ENCODE data around the gene ITPA. TPM values are rescaled to one million over a fixed set of nuclear protein-coding genes. Genes with fewer than 3 reads are reported as not detected.

The ITPA gene
- total RNA-seq, 2 donors from 2014 or later, result 17.4 to 21.4 TPM

- H3K4me1 ChIP-seq, result peaks cover 0 to 19% of the 10 kb centered on the region in 2 donors
- peaks cover 3 to 12% of the 10 kb centered on the region in 2 donors for H3K27me3 ChIP-seq
- H3K27ac ChIP-seq, result no peak overlapping the region
- H3K9me3 ChIP-seq, result no peaks in the 10 kb centered on the region
- no peak for DNase-seq (ENCODE audit: low spot score)
- no peak overlapping the region for H3K4me3 ChIP-seq
- no peaks in the 10 kb centered on the region for H3K36me3 ChIP-seq
- TF ChIP-seq CTCF (IDR thresholded peaks at IDR 0.05), result no peak
These were observed 34.5 kb downstream of the ITPA start for GRCh38 chr20:3243718-3244358.

DNA sequence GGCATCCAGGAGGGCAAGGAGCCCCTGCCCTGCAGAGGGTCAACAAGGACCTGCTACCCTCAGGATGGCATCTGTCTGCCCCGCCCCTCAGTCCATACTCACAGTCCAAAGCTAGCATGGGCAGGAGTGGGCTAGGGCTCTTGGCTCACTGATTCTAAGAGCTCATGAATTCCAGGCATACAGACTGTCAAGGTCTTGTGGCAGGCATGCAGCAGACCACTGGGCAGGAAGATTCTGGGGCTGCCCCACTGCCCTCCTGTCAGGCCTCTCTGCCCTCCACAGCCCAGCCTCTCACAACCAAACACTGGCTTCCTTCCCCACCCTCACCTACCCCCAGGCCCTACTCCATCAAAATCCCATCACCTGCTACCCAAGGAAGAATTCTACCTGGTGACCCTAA, 35.3 kb downstream of the ITPA start:
- TF ChIP-seq CTCF (IDR thresholded peaks at IDR 0.05), result no peak
- Histone ChIP-seq H3K27me3 (peaks cover 2 to 8% of the 10 kb centered on the region in 2 donors), H3K4me1 (peaks cover 0 to 18% of the 10 kb centered on the region in 2 donors), H3K4me3 (no peak overlapping the region), H3K27ac (no peak overlapping the region), H3K9me3 (no peaks in the 10 kb centered on the region), H3K36me3 (no peaks in the 10 kb centered on the region)
- DNase-seq (ENCODE audit: low spot score), result no peak

GRCh38 chr20:3245156-3245555, 35.9 kb downstream of the ITPA start:
- Histone ChIP-seq H3K27ac (no peak overlapping the region), H3K27me3 (peaks cover 0 to 2% of the 10 kb centered on the region in 2 donors), H3K4me3 (no peak overlapping the region), H3K4me1 (peaks cover 0 to 14% of the 10 kb centered on the region in 2 donors), H3K36me3 (no peaks in the 10 kb centered on the region), H3K9me3 (no peaks in the 10 kb centered on the region)
- no peak for DNase-seq (ENCODE audit: low spot score)
- no peak for TF ChIP-seq CTCF (IDR thresholded peaks at IDR 0.05)

- peaks cover 0 to 14% of the 10 kb centered on the region in 2 donors for H3K4me1 ChIP-seq
- no peaks in the 10 kb centered on the region for H3K27me3 ChIP-seq
- H3K9me3 ChIP-seq, result no peaks in the 10 kb centered on the region
- no peak for DNase-seq (ENCODE audit: low spot score)
- no peak for TF ChIP-seq CTCF (IDR thresholded peaks at IDR 0.05)
- H3K4me3 ChIP-seq, result no peak overlapping the region
- no peak overlapping the region for H3K27ac ChIP-seq
- H3K36me3 ChIP-seq, result no peaks in the 10 kb centered on the region
These were observed 36.4 kb downstream of the ITPA start for GRCh38 chr20:3245711-3246110.

GRCh38 chr20:3246682-3247081, 37.4 kb downstream of the ITPA start:
- Histone ChIP-seq H3K4me1 (peaks cover 0 to 14% of the 10 kb centered on the region in 2 donors), H3K9me3 (no peaks in the 10 kb centered on the region), H3K36me3 (no peaks in the 10 kb centered on the region), H3K27ac (no peak overlapping the region), H3K4me3 (no peak overlapping the region), H3K27me3 (no peaks in the 10 kb centered on the region)
- no peak for DNase-seq (ENCODE audit: low spot score)
- no peak for TF ChIP-seq CTCF (IDR thresholded peaks at IDR 0.05)

GRCh38 chr20:3247638-3248037, 38.3 kb downstream of the ITPA start:
- Histone ChIP-seq H3K9me3 (no peaks in the 10 kb centered on the region), H3K4me1 (peaks cover 0 to 14% of the 10 kb centered on the region in 2 donors), H3K4me3 (no peak overlapping the region), H3K36me3 (peaks cover 8% of the 10 kb centered on the region), H3K27ac (no peak overlapping the region), H3K27me3 (no peaks in the 10 kb centered on the region)
- DNase-seq (ENCODE audit: low spot score), result no peak
- TF ChIP-seq CTCF (IDR thresholded peaks at IDR 0.05), result no peak

All from right atrium auricular region (tissue), 2 donors.